B cell (primary cell): Measurements from ENCODE around the gene SLC43A3. TPM values are rescaled to one million over a fixed set of nuclear protein-coding genes. Genes with fewer than 3 reads are reported as not detected.

Experiments used
- ATAC-seq: fragments of 200-7000 bp; cut with Tn5 transposase; one replicate; pipeline ENCODE4 v1.10.0; 2021; ENCODE audit warnings: low read depth, mild to moderate bottlenecking, moderate number of reproducible peaks, moderate library complexity
- CTCF ChIA-PET: fragments of 350-600 bp; sonication (Branson Sonifier 250); formaldehyde crosslinking; loops from one replicate; lab custom pipeline; 2021; ENCODE audit warnings: antibody characterized with exemption, inconsistent platforms; lab: Charles Lee
- POLR2A ChIA-PET: fragments of 350-600 bp; sonication (Branson Sonifier 250); formaldehyde crosslinking; loops from one replicate; lab custom pipeline; 2021; ENCODE audit warnings: antibody characterized with exemption; lab: Charles Lee
- DNase-seq: peaks from one replicate; pipeline ENCODE4 v3.0.0; 2013
- H2AFZ ChIP-seq: 2 replicates; pipeline ENCODE4 v1.6.1; 2012; ENCODE audit warnings: mild to moderate bottlenecking, low read depth, low read length; ENCODE audit not compliant: insufficient read depth, poor library complexity, severe bottlenecking
- H3K27ac ChIP-seq, 2 donors: 1 replicate in 1 of 2; 2 replicates in 1 of 2; pipeline ENCODE4 v1.5.1; 2012 to 2013; ENCODE audit warnings: low read length in 2 of 2, mild to moderate bottlenecking in 2 of 2, moderate library complexity in 1 of 2
- H3K27me3 ChIP-seq, 4 experiments: fragments of 200-600 bp in 1 of 4; sonication (generic) in 1 of 4; replicated peaks in 1 of 4; 1 replicate in 2 of 4; 2 replicates in 2 of 4; pipeline versions ENCODE4 v1.6.1 to v1.7.0; 2013 to 2016; ENCODE audit warnings: low read length in 3 of 4, mild to moderate bottlenecking in 2 of 4, mixed read lengths in 1 of 4, moderate library complexity in 1 of 4; ENCODE audit not compliant: insufficient read depth in 4 of 4, control insufficient read depth in 3 of 4; ENCODE audit errors: control extremely low read depth in 1 of 4
- H3K36me3 ChIP-seq, 2 experiments: replicated peaks in 1 of 2; 1 replicate in 1 of 2; 2 replicates in 1 of 2; pipeline versions ENCODE4 v1.6.1 to v1.7.1; 2013; ENCODE audit warnings: low read length in 1 of 2; ENCODE audit not compliant: insufficient read depth in 2 of 2, control insufficient read depth in 1 of 2; ENCODE audit errors: control extremely low read depth in 1 of 2, extremely low read depth in 1 of 2
- H3K4me1 ChIP-seq, 2 donors: fragments of 200-600 bp in 1 of 2; sonication (generic) in 1 of 2; 1 replicate in 1 of 2; 2 replicates in 1 of 2; pipeline versions ENCODE4 v1.5.1 to v1.6.1; 2013 to 2017; ENCODE audit warnings: low read length in 2 of 2; ENCODE audit not compliant: control insufficient read depth in 2 of 2, insufficient read depth in 2 of 2
- H3K4me2 ChIP-seq: replicated peaks from 2 replicates; pipeline ENCODE3; 2012; ENCODE audit warnings: mild to moderate bottlenecking, low read depth, low read length; ENCODE audit not compliant: poor library complexity, severe bottlenecking
- H3K4me3 ChIP-seq, 5 experiments: fragments of 200-600 bp in 1 of 5; sonication (generic) in 1 of 5; 1 replicate in 3 of 5; 2 replicates in 2 of 5; pipeline versions ENCODE4 v1.5.1 to v1.7.0; 2011 to 2016; ENCODE audit warnings: low read length in 4 of 5, mild to moderate bottlenecking in 4 of 5, low read depth in 2 of 5, control low read depth in 1 of 5, moderate library complexity in 1 of 5; ENCODE audit not compliant: insufficient read depth in 1 of 5; ENCODE audit errors: control extremely low read depth in 1 of 5, extremely low read depth in 1 of 5
- H3K79me2 ChIP-seq: fragments of 200-600 bp; sonication (generic); one replicate; pipeline ENCODE4 v1.6.0; 2016; ENCODE audit warnings: low read length; ENCODE audit not compliant: control insufficient read depth, insufficient read depth
- H3K9ac ChIP-seq: fragments of 200-600 bp; sonication (generic); 2 replicates; pipeline ENCODE4 v1.6.1; 2017; ENCODE audit warnings: mild to moderate bottlenecking, low read length, moderate library complexity
- H3K9me3 ChIP-seq, 3 donors: one replicate each; pipeline versions ENCODE4 v1.6.1 to v1.7.1; 2013; ENCODE audit warnings: low read length in 2 of 3; ENCODE audit not compliant: control insufficient read depth in 2 of 3, insufficient read depth in 1 of 3; ENCODE audit errors: control extremely low read depth in 1 of 3
- H4K20me1 ChIP-seq: 2 replicates; pipeline ENCODE4 v1.6.0; 2012; ENCODE audit warnings: mild to moderate bottlenecking, low read length; ENCODE audit not compliant: insufficient read depth, control insufficient read depth, poor library complexity, severe bottlenecking
- H3K27ac Mint-ChIP-seq: one replicate; pipeline ENCODE4 v1.8.0; 2021; ENCODE audit warnings: mixed read lengths
- H3K27me3 Mint-ChIP-seq: one replicate; pipeline ENCODE4 v1.8.0; 2021; ENCODE audit warnings: mixed read lengths
- H3K4me1 Mint-ChIP-seq: one replicate; pipeline ENCODE4 v1.8.0; 2021; ENCODE audit warnings: mixed read lengths
- H3K4me3 Mint-ChIP-seq: one replicate; pipeline ENCODE4 v1.8.0; 2021; ENCODE audit warnings: mixed read lengths
- H3K9me3 Mint-ChIP-seq: one replicate; pipeline ENCODE4 v1.8.0; 2022; ENCODE audit warnings: mixed read lengths; ENCODE audit not compliant: insufficient read depth
- EZH2 ChIP-seq: IDR thresholded peaks from 2 replicates; pipeline ENCODE4 v1.6.1; 2012; ENCODE audit warnings: borderline replicate concordance, low read depth, mild to moderate bottlenecking, moderate library complexity, low read length; ENCODE audit not compliant: insufficient read depth, poor library complexity, severe bottlenecking
- WGBS: methylation state at CpG from one replicate; pipeline ENCODE4 v1.1.5; 2013; ENCODE audit warnings: missing lambda C conversion rate; ENCODE audit not compliant: insufficient coverage; 5-methylcytosine and 5-hydroxymethylcytosine counted together
- intact Hi-C: fragments of 100-400 bp; cut with micrococcal nuclease; formaldehyde crosslinking; loops from one replicate; pipeline ENCODE4 v1.10.0; 2022
- polyA plus RNA-seq: library from polyadenylated mRNA; depleted of rRNA; stranded (reverse); fragments of >200 nt; gene quantifications from 2 replicates; pipeline ENCODE4 v1.2.3, GENCODE V29; 2012
- total RNA-seq, 2 donors: library from RNA; stranded (reverse); fragments of 120-200 nt in 1 of 2; gene quantifications; 1 replicate in 1 of 2; 2 replicates in 1 of 2; pipeline versions ENCODE4 v1.2.3 to v1.2.4, GENCODE V29; 2013 to 2022
- TF ChIP-seq, protein P1 (sequence below): fragments of 200-600 bp; IDR thresholded peaks from one replicate; pipeline ENCODE4 v1.8.0; 2022; ENCODE audit warnings: antibody characterized with exemption, mild to moderate bottlenecking

SLC43A3 gene
- total and polyA plus RNA-seq, 2 donors (not counting 1 experiment from before 2014, with no cell fraction given) = 7.6 to 20.9 TPM

- no peaks in the 10 kb centered on the region for H3K4me1 Mint-ChIP-seq
- intact Hi-C loops = no loop called here
- no peak overlapping the region for H3K9ac ChIP-seq
- ATAC-seq (no peak), DNase-seq (no peak)
- H4K20me1 ChIP-seq = no peaks in the 10 kb centered on the region
- CTCF ChIA-PET = no interaction called here
- H3K4me2 ChIP-seq = no peak overlapping the region
- no peak overlapping the region for H3K4me3 ChIP-seq
- no peaks in the 10 kb centered on the region for H3K9me3 ChIP-seq
- H3K36me3 ChIP-seq = no peaks in the 10 kb centered on the region
- peaks cover 0 to 5% (median 0%) of the 10 kb centered on the region in 4 experiments for H3K27me3 ChIP-seq
- no peak overlapping the region for H2AFZ ChIP-seq
- TF ChIP-seq, protein P1, sequence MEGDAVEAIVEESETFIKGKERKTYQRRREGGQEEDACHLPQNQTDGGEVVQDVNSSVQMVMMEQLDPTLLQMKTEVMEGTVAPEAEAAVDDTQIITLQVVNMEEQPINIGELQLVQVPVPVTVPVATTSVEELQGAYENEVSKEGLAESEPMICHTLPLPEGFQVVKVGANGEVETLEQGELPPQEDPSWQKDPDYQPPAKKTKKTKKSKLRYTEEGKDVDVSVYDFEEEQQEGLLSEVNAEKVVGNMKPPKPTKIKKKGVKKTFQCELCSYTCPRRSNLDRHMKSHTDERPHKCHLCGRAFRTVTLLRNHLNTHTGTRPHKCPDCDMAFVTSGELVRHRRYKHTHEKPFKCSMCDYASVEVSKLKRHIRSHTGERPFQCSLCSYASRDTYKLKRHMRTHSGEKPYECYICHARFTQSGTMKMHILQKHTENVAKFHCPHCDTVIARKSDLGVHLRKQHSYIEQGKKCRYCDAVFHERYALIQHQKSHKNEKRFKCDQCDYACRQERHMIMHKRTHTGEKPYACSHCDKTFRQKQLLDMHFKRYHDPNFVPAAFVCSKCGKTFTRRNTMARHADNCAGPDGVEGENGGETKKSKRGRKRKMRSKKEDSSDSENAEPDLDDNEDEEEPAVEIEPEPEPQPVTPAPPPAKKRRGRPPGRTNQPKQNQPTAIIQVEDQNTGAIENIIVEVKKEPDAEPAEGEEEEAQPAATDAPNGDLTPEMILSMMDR = no peak
- TF ChIP-seq EZH2 = no peak
- H3K27ac Mint-ChIP-seq = no peak overlapping the region
- no peaks in the 10 kb centered on the region for H3K4me1 ChIP-seq
- H3K27ac ChIP-seq = no peak overlapping the region
- no peak overlapping the region for H3K4me3 Mint-ChIP-seq
- no peaks in the 10 kb centered on the region for H3K9me3 Mint-ChIP-seq
- H3K79me2 ChIP-seq = no peaks in the 10 kb centered on the region
- POLR2A ChIA-PET = no interaction called here
- peaks cover 20% of the 10 kb centered on the region for H3K27me3 Mint-ChIP-seq
Measured at GRCh38 chr11:57378186-57378585, 48.7 kb downstream of the SLC43A3 start.

DNA sequence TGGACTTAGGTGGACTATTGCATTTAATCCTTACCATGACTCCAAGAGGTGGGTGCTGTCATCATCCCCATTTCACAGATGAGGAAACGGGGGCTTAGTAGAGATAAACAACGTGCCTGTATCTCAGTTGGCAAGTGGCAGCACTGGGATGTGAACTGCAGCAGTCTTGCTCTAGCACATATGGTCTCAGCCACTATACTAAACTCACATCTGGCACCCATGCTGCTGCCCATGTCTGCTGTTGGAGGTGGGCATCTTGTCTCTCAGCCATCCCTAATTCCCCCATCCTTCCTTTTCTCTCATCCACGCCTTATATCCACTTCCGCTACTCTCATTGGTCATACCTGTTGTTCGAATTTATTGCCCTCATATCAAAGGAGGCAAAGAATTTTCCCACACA is 49.8 kb downstream of the SLC43A3 start:
- Mint-ChIP-seq H3K27me3 (peaks cover 20% of the 10 kb centered on the region), H3K27ac (no peak overlapping the region), H3K4me3 (no peak overlapping the region), H3K4me1 (no peaks in the 10 kb centered on the region), H3K9me3 (no peaks in the 10 kb centered on the region)
- no peak for ATAC-seq
- ChIA-PET CTCF (no interaction called here), POLR2A (no interaction called here)
- H3K4me3 ChIP-seq = no peak overlapping the region
- intact Hi-C loops = no loop called here
- no peaks in the 10 kb centered on the region for H3K9me3 ChIP-seq
- WGBS = 83% methylated on average over 5 of the region's 5 CpGs
- no peaks in the 10 kb centered on the region for H3K79me2 ChIP-seq
- no peak overlapping the region for H3K4me2 ChIP-seq
- TF ChIP-seq EZH2 = no peak
- TF ChIP-seq, protein P1 = no peak
- no peaks in the 10 kb centered on the region for H3K4me1 ChIP-seq
- no peak overlapping the region for H3K27ac ChIP-seq
- no peak overlapping the region for H3K9ac ChIP-seq
- H3K36me3 ChIP-seq = no peaks in the 10 kb centered on the region
- H4K20me1 ChIP-seq = no peaks in the 10 kb centered on the region
- DNase-seq = no peak
- H3K27me3 ChIP-seq = peaks cover 0 to 5% (median 0%) of the 10 kb centered on the region in 4 experiments
- H2AFZ ChIP-seq = no peak overlapping the region
